Activated T-cell treated with anti-CD3 and anti-CD28 coated beads, Interleukin-2, amount 50 U/mL, for 72 hours (primary cell): ENCODE data around the gene FHIT. TPM values are rescaled to one million over a fixed set of nuclear protein-coding genes. Genes with fewer than 3 reads are reported as not detected.

Source experiments
- ATAC-seq, 2 donors: fragments of 150-1000 bp; cut with Tn5 transposase; replicated peaks in 1 of 2; 2 replicates each; pipeline ENCODE4 v1.10.0; 2021; ENCODE audit warnings: moderate library complexity in 2 of 2, mild to moderate bottlenecking in 1 of 2
- DNase-seq, 2 donors: peaks; one replicate each; pipeline ENCODE4 v3.0.0; 2021 to 2022; ENCODE audit warnings: mixed read lengths in 1 of 2
- H3K27ac Mint-ChIP-seq: one replicate; pipeline ENCODE4 v1.8.0; 2022; ENCODE audit warnings: mild to moderate bottlenecking, moderate library complexity, mixed read lengths
- H3K27me3 Mint-ChIP-seq: one replicate; pipeline ENCODE4 v1.8.0; 2022; ENCODE audit warnings: low read depth, mixed read lengths
- H3K36me3 Mint-ChIP-seq, 2 donors: one replicate each; pipeline ENCODE4 v1.8.0; 2022; ENCODE audit warnings: mixed read lengths in 2 of 2, mild to moderate bottlenecking in 1 of 2; ENCODE audit not compliant: insufficient read depth in 2 of 2
- H3K4me1 Mint-ChIP-seq: one replicate; pipeline ENCODE4 v1.8.0; 2022; ENCODE audit warnings: low read depth, mixed read lengths
- H3K4me3 Mint-ChIP-seq, 2 donors: one replicate each; pipeline ENCODE4 v1.8.0; 2022; ENCODE audit warnings: mild to moderate bottlenecking in 2 of 2, mixed read lengths in 2 of 2, moderate library complexity in 2 of 2
- H3K9me3 Mint-ChIP-seq, 2 donors: one replicate each; pipeline ENCODE4 v1.8.0; 2022; ENCODE audit warnings: mixed read lengths in 2 of 2
- total RNA-seq, 2 donors: library from RNA; stranded (reverse); gene quantifications; one replicate each; pipeline ENCODE4 v1.2.3, GENCODE V29; 2022

FHIT gene
- total RNA-seq, 2 donors from 2014 or later = 48.2 to 54.9 TPM

- no peak overlapping the region for H3K4me3 Mint-ChIP-seq
- DNase-seq = no peak
- H3K9me3 Mint-ChIP-seq = no peaks in the 10 kb centered on the region
- H3K4me1 Mint-ChIP-seq = peaks cover 8% of the 10 kb centered on the region
- ATAC-seq = no peak
- no peak overlapping the region for H3K27ac Mint-ChIP-seq
- H3K36me3 Mint-ChIP-seq = no peaks in the 10 kb centered on the region
- no peaks in the 10 kb centered on the region for H3K27me3 Mint-ChIP-seq
These were observed 921.1 kb downstream of the FHIT start for GRCh38 chr3:60330107-60330506.

- H3K27me3 Mint-ChIP-seq = no peaks in the 10 kb centered on the region
- H3K36me3 Mint-ChIP-seq = no peaks in the 10 kb centered on the region
- H3K4me1 Mint-ChIP-seq = no peaks in the 10 kb centered on the region
- no peak overlapping the region for H3K27ac Mint-ChIP-seq
- H3K9me3 Mint-ChIP-seq = no peaks in the 10 kb centered on the region
- H3K4me3 Mint-ChIP-seq = no peak overlapping the region
- DNase-seq = no peak
- ATAC-seq = no peak
These were observed 925.6 kb downstream of the FHIT start for GRCh38 chr3:60325610-60326170.

- H3K36me3 Mint-ChIP-seq = no peaks in the 10 kb centered on the region
- H3K9me3 Mint-ChIP-seq = peaks cover 0 to 2% of the 10 kb centered on the region in 2 donors
- no peaks in the 10 kb centered on the region for H3K27me3 Mint-ChIP-seq
- H3K4me1 Mint-ChIP-seq = no peaks in the 10 kb centered on the region
- no peak overlapping the region for H3K27ac Mint-ChIP-seq
- ATAC-seq (no peak), DNase-seq (no peak)
- no peak overlapping the region for H3K4me3 Mint-ChIP-seq
These were observed 927.6 kb downstream of the FHIT start for GRCh38 chr3:60323651-60324050.

- DNase-seq = no peak
- no peak for ATAC-seq
- no peaks in the 10 kb centered on the region for H3K27me3 Mint-ChIP-seq
- H3K4me1 Mint-ChIP-seq = no peaks in the 10 kb centered on the region
- H3K9me3 Mint-ChIP-seq = peaks cover 0 to 2% of the 10 kb centered on the region in 2 donors
- H3K36me3 Mint-ChIP-seq = no peaks in the 10 kb centered on the region
- H3K4me3 Mint-ChIP-seq = no peak overlapping the region
- no peak overlapping the region for H3K27ac Mint-ChIP-seq
These were observed 928.1 kb downstream of the FHIT start for GRCh38 chr3:60323180-60323579.

- H3K36me3 Mint-ChIP-seq = no peaks in the 10 kb centered on the region
These were observed 928.9 kb downstream of the FHIT start for GRCh38 chr3:60322298-60322856.

GRCh38 chr3:60319179-60319858 lies 931.9 kb downstream of the FHIT start:
- peaks cover 4% of the 10 kb centered on the region for H3K4me1 Mint-ChIP-seq
- no peak for DNase-seq
- peaks cover 3% of the 10 kb centered on the region in 2 donors for H3K9me3 Mint-ChIP-seq
- H3K36me3 Mint-ChIP-seq = no peaks in the 10 kb centered on the region
- no peak overlapping the region for H3K27ac Mint-ChIP-seq
- no peak for ATAC-seq
- H3K27me3 Mint-ChIP-seq = no peaks in the 10 kb centered on the region
- H3K4me3 Mint-ChIP-seq = no peak overlapping the region

More at GRCh38 chr3:60322298-60322856, 928.9 kb downstream of the FHIT start:
- Mint-ChIP-seq H3K4me3 (no peak overlapping the region), H3K4me1 (no peaks in the 10 kb centered on the region), H3K27ac (no peak overlapping the region), H3K9me3 (peaks cover 0 to 2% of the 10 kb centered on the region in 2 donors), H3K27me3 (no peaks in the 10 kb centered on the region)
- no peak for DNase-seq
- no peak for ATAC-seq

- peaks cover 3% of the 10 kb centered on the region in 2 donors for H3K9me3 Mint-ChIP-seq
- H3K27me3 Mint-ChIP-seq = no peaks in the 10 kb centered on the region
- peaks cover 11% of the 10 kb centered on the region for H3K4me1 Mint-ChIP-seq
- no peaks in the 10 kb centered on the region for H3K36me3 Mint-ChIP-seq
- ATAC-seq (no peak), DNase-seq (no peak)
- no peak overlapping the region for H3K27ac Mint-ChIP-seq
- H3K4me3 Mint-ChIP-seq = no peak overlapping the region
These were observed 935.0 kb downstream of the FHIT start for GRCh38 chr3:60316121-60316797.

- Mint-ChIP-seq H3K4me3 (no peak overlapping the region), H3K27ac (no peak overlapping the region), H3K27me3 (no peaks in the 10 kb centered on the region), H3K36me3 (no peaks in the 10 kb centered on the region), H3K4me1 (peaks cover 11% of the 10 kb centered on the region), H3K9me3 (peaks cover 3% of the 10 kb centered on the region in 2 donors)
- ATAC-seq = no peak
- no peak for DNase-seq
These were observed 937.2 kb downstream of the FHIT start for GRCh38 chr3:60313951-60314461.

GRCh38 chr3:60313231-60313798 lies 937.9 kb downstream of the FHIT start:
- Mint-ChIP-seq H3K4me1 (peaks cover 11% of the 10 kb centered on the region), H3K27me3 (no peaks in the 10 kb centered on the region), H3K4me3 (no peak overlapping the region), H3K9me3 (peaks cover 2 to 3% of the 10 kb centered on the region in 2 donors), H3K27ac (no peak overlapping the region), H3K36me3 (no peaks in the 10 kb centered on the region)
- ATAC-seq = no peak
- no peak for DNase-seq

GRCh38 chr3:60309539-60310268 lies 941.5 kb downstream of the FHIT start:
- Mint-ChIP-seq H3K9me3 (no peaks in the 10 kb centered on the region), H3K27me3 (no peaks in the 10 kb centered on the region), H3K27ac (no peak overlapping the region), H3K36me3 (no peaks in the 10 kb centered on the region), H3K4me3 (no peak overlapping the region), H3K4me1 (peaks cover 11% of the 10 kb centered on the region)
- ATAC-seq (no peak), DNase-seq (no peak)

GRCh38 chr3:60308808-60309207 lies 942.4 kb downstream of the FHIT start:
- Mint-ChIP-seq H3K27me3 (no peaks in the 10 kb centered on the region), H3K4me1 (peaks cover 6% of the 10 kb centered on the region), H3K27ac (no peak overlapping the region), H3K9me3 (no peaks in the 10 kb centered on the region), H3K4me3 (no peak overlapping the region), H3K36me3 (no peaks in the 10 kb centered on the region)
- DNase-seq = no peak
- no peak for ATAC-seq

- Mint-ChIP-seq H3K27me3 (no peaks in the 10 kb centered on the region), H3K36me3 (no peaks in the 10 kb centered on the region), H3K4me3 (no peak overlapping the region), H3K4me1 (peaks cover 10% of the 10 kb centered on the region), H3K27ac (no peak overlapping the region), H3K9me3 (no peaks in the 10 kb centered on the region)
- no peak for DNase-seq
- no peak for ATAC-seq
These were observed 943.6 kb downstream of the FHIT start for GRCh38 chr3:60307562-60308199.
